GM10266 (cell line): Measurements from ENCODE around the gene LRP11.
"Not testable (repeated sequence)": the region's sequence is repeated elsewhere in the genome, so short reads cannot be mapped to it uniquely, and the experiment has no call there.

ENCODE experiments used
- DNase-seq: peaks from one replicate; pipeline ENCODE4 v3.0.0; 2012; ENCODE audit errors: extremely low spot score
- TF ChIP-seq, protein P1 (sequence below): IDR thresholded peaks from 2 replicates; pipeline ENCODE4 v1.5.1; 2012; ENCODE audit warnings: mild to moderate bottlenecking, low read depth; ENCODE audit not compliant: control insufficient read depth, insufficient read depth; ENCODE audit errors: missing control alignments

Gene LRP11

DNA sequence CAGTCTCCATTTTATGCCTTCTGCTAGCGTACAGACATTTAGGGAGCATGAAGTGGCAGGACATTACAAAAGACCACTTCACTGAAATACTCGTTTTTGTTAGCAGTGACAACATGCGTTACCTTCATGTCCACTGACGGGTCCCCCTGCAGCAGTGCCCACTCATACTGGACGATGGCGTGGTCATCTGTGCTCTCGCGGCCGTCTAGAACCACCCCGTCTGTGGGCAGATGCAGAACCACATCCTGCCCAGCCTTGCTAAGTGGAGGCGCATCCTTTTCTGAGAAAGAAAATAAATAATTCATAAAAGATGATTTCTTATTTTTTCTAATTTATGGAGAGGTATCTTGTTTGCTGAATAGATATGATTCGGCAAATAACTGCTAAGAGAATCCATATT lies 11.3 kb downstream of the LRP11 start:
- TF ChIP-seq, protein P1, sequence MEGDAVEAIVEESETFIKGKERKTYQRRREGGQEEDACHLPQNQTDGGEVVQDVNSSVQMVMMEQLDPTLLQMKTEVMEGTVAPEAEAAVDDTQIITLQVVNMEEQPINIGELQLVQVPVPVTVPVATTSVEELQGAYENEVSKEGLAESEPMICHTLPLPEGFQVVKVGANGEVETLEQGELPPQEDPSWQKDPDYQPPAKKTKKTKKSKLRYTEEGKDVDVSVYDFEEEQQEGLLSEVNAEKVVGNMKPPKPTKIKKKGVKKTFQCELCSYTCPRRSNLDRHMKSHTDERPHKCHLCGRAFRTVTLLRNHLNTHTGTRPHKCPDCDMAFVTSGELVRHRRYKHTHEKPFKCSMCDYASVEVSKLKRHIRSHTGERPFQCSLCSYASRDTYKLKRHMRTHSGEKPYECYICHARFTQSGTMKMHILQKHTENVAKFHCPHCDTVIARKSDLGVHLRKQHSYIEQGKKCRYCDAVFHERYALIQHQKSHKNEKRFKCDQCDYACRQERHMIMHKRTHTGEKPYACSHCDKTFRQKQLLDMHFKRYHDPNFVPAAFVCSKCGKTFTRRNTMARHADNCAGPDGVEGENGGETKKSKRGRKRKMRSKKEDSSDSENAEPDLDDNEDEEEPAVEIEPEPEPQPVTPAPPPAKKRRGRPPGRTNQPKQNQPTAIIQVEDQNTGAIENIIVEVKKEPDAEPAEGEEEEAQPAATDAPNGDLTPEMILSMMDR, result no peak
- DNase-seq, result no peak

DNA sequence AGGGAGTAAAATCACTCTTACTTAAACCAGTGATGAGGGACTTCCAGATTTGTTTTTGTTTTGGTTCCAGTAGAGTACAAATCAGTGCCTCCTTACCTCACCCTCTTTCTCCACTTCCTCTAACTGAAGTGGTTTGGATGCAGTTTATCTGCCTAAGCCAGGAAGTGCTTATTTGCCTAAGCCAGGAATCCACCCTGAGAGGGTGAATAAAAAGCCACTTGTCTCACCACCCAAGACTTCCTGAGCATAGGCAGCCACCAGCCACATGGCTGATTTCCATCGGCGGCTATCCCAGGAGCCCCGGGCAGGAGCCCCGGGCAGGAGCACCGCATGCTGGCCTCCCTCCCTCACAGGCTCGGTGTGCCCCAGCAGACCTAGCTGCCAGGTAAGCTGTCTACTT lies 12.0 kb downstream of the LRP11 start:
- DNase-seq, result no peak
- TF ChIP-seq, protein P1, result no peak

DNA sequence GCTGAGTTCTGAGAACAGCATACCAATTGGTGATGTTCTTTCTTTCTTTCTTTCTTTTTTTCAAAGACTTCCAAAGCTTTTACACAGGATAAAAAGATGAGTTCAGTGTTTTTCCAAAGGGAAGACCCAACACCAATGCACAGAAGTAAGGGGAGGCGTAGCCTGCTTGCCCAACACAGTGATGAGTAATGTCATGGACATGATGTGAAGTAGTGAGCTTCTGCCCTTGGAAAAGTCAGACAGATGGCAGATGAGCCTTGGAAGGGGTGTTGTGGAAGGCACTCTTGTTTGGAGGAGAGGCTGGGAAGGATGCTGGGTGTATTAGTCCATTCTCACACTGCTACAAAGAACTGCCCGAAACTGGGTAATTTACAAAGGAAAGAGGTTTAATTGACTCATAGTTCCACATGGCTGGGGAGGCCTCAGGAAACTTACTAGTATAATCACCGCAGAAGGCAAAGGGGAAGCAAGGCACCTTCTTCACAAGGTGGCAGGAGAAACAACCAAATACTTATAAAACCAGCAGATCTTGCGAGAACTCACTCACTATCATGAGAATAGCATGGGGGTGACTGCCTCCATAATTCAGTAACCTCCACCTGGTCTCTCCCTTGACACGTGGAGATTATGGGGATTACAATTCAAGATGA lies 12.6 kb downstream of the LRP11 start:
- TF ChIP-seq, protein P1, result no peak
- DNase-seq, result no peak

DNA sequence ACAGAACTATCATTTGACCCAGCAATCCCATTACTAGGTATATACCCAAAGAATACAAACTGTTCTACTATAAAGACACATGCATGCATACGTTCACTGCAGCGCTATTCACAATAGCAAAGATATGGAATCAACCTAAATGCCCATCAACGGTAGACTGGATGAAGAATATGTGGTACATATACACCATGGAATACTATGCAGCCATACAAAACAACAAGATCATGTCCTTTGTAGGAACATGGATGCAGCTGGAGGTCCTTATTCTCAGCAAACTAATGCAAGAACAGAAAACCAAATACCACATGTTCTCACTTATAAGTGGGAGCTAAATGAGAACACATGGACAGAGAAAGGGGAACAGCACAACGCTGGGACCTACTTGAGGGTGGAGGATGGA lies 15.8 kb downstream of the LRP11 start:
- not testable (repeated sequence) for DNase-seq

DNA sequence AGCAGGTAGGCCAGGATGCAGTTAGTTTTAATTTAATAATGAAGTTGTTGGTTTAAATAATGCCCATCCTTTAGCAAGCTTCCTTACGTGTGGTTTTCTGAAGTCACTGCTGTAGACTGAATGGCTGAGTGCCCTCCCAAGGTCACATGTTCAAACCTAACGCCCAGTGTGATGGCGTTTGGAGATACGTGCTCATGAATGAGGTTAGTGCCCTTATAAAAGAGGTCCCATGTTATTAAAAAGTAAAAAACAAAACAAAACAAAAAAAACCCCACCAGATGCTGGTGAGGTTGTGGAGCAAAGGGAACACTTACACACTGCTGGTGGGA lies 16.3 kb downstream of the LRP11 start:
- TF ChIP-seq, protein P1, result no peak
- no peak for DNase-seq

DNA sequence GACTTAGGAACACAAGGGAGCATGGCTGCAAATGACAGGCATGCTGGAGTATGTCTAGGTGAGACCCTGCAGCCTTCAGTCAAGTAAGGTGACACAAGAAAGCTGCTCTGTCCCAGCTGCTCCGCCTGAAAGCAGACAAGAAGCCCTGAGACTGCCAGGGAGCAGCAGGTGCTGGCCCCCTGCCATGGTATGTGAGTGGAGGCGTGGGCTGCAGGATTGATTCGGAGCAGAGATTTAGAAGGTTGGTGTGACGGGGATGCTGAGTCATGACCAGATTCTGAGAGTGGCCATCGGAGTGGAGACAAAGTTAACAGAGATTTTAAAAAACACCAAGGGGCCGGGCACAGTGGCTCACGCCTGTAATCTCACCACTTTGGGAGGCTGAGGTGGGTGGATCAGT lies 17.8 kb downstream of the LRP11 start:
- TF ChIP-seq, protein P1, result no peak
- no peak for DNase-seq

DNA sequence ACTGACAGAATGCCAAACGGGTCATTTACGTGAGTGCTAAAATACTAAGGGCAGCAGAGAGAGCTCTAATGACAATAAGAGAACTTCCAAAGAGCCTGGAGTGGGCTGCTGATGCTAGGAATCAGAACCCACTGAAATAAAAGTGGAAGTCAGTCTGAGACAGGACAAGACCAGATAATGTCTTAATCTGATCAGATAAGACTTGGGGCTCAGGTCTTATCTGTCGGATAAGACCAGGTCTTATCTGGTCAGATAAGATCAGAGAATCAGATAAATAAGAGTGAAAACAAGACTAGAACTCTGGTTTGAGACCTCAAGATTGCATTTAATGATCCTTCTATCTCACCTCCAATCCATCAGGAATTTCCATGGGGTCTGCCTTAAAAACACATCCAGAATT lies 18.6 kb downstream of the LRP11 start:
- TF ChIP-seq, protein P1, result no peak
- DNase-seq, result no peak

DNA sequence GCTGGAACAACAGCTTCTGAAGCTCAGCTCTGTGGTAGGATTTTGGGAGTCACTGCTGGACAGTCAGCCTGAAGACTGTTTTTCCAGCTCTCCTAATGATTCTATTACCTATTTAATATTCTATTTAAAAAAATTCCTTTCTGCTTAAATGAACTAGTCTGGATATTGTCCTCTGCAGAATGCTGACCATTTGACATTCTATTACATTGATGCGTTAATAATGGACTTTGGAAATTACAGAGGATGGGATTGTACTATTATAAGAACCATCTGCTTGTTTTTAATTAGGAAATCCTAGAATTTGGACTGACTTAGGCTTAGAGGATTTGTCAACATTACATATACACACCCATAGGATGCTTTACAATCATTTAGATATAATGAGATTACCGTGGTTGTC lies 19.7 kb downstream of the LRP11 start:
- TF ChIP-seq, protein P1, result no peak
- DNase-seq, result no peak

DNA sequence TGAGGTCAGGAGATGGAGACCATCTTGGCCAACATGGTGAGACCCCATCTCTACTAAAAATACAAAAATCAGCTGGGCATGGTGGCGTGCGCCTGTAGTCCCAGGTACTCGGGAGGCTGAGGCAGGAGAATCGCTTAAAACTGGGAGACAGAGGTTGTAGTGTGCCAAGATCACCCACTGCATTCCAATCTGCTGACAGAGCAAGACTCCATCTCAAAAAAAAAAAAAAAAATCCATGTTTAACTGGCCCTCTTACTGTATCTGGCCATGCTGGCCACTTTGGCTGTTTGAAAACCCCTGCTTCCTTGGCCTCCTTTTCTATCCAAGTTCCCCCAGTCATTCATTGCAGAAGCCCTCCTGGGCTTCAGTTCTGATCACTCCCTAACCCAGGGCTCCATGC lies 20.1 kb downstream of the LRP11 start:
- not testable (repeated sequence) for DNase-seq
